BLaER1 treated with 17β-estradiol and CSF1 and Interleukin-3, amounts not matched to agents 10 nM and 100 nM (cell line): ENCODE measurements around the gene MRNIP.

Experiments
- H3K27ac ChIP-seq, 11 experiments: shearing (Covaris generic); formaldehyde crosslinking; 2 replicates each; pipeline ENCODE4 v1.8.1; 2022
- H3K27me3 ChIP-seq, 11 experiments: shearing (Covaris generic); formaldehyde crosslinking; 2 replicates each; pipeline ENCODE4 v1.8.1; 2022
- H3K36me3 ChIP-seq, 11 experiments: shearing (Covaris generic); formaldehyde crosslinking; 2 replicates each; pipeline ENCODE4 v1.8.1; 2022
- H3K4me1 ChIP-seq, 10 experiments: shearing (Covaris generic); formaldehyde crosslinking; 2 replicates each; pipeline ENCODE4 v1.8.1; 2022
- H3K4me2 ChIP-seq, 11 experiments: shearing (Covaris generic); formaldehyde crosslinking; 2 replicates each; pipeline ENCODE4 v1.8.1; 2022
- H3K4me3 ChIP-seq, 10 experiments: shearing (Covaris generic); formaldehyde crosslinking; 2 replicates each; pipeline ENCODE4 v1.8.1; 2022
- H3K9ac ChIP-seq, 11 experiments: shearing (Covaris generic); formaldehyde crosslinking; 2 replicates each; pipeline ENCODE4 v1.8.1; 2022
- H3K9me3 ChIP-seq, 11 experiments: shearing (Covaris generic); formaldehyde crosslinking; replicated peaks in 1 of 11; 2 replicates each; pipeline ENCODE4 v1.8.1; 2022
- H4K20me1 ChIP-seq, 11 experiments: shearing (Covaris generic); formaldehyde crosslinking; 2 replicates each; pipeline ENCODE4 v1.8.1; 2022
- Cebpa-rat ChIP-seq, 11 experiments: shearing (Covaris generic); IDR thresholded peaks; 2 replicates each; pipeline ENCODE4 v1.8.1; 2022

MRNIP gene, protein sequence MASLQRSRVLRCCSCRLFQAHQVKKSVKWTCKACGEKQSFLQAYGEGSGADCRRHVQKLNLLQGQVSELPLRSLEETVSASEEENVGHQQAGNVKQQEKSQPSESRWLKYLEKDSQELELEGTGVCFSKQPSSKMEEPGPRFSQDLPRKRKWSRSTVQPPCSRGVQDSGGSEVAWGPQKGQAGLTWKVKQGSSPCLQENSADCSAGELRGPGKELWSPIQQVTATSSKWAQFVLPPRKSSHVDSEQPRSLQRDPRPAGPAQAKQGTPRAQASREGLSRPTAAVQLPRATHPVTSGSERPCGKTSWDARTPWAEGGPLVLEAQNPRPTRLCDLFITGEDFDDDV

DNA sequence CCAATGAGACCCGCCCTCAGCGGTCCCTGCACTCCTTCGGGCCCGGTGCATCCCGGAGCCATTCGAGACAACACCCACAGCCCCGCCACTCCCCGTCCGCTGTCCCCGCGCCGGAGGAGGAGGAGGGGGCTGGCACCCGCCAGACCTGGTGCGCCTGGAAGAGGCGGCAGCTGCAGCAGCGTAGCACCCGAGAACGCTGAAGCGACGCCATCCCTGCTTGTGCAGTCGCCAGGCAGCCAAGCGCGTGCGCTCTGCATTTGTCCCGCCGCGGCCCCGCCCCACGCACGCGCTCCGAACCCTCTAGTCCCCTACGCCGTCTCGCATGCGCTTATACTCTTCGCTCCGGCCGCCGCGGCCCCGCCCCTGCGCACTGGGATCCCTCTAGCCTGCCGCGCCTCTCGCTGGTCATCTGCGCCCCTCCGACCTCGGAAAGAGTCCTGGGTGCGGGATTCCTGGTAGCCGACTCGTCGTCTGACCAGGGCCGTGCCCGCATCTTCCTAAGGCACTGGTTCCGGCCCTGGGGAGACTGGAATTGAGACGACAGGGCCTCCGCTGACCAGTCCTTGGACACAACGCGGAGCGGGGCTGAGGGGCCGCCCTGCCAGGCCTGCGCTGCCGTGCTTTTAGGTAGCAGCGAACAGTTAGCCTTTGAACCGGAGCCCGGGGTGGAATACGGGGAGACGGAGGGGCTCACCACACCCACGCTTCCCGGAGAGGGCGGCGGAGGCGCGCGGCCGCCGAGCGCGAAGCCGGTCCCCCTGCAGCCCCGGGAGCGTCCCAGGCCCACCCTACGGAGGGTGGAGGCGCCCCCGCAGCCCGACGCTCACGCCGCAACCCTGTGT lies at the start of gene MRNIP:
Gene MRNIP (minus strand): TSS at position 232 of the 842 bp plus-strand sequence. CDS start 21 bp downstream, at position 211.
- Histone ChIP-seq H3K27me3 (no peaks in the 10 kb centered on the region), H3K9me3 (peaks cover 0 to 20% (median 13%) of the 10 kb centered on the region in 11 experiments; a peak in 18 of 22 replicates), H3K9ac (peak within 1 kb of the TSS; percentile 78 to 90 (median 84)), H3K4me3 (peak within 1 kb of the TSS; percentile 74 to 94 (median 81)), H3K27ac (peak within 1 kb of the TSS; percentile 63 to 83 (median 72)), H3K4me1 (peaks cover 17 to 34% (median 26%) of the 10 kb centered on the region in 10 experiments), H3K36me3 (peaks cover 19 to 27% (median 23%) of the 10 kb centered on the region in 11 experiments), H3K4me2 (peak within 1 kb of the TSS; percentile 82 to 98 (median 93)), H4K20me1 (peaks cover 0 to 13% (median 0%) of the 10 kb centered on the region in 11 experiments; a peak in 1 of 22 replicates)
- no peak for TF ChIP-seq Cebpa-rat (IDR thresholded peaks at IDR 0.05)

DNA sequence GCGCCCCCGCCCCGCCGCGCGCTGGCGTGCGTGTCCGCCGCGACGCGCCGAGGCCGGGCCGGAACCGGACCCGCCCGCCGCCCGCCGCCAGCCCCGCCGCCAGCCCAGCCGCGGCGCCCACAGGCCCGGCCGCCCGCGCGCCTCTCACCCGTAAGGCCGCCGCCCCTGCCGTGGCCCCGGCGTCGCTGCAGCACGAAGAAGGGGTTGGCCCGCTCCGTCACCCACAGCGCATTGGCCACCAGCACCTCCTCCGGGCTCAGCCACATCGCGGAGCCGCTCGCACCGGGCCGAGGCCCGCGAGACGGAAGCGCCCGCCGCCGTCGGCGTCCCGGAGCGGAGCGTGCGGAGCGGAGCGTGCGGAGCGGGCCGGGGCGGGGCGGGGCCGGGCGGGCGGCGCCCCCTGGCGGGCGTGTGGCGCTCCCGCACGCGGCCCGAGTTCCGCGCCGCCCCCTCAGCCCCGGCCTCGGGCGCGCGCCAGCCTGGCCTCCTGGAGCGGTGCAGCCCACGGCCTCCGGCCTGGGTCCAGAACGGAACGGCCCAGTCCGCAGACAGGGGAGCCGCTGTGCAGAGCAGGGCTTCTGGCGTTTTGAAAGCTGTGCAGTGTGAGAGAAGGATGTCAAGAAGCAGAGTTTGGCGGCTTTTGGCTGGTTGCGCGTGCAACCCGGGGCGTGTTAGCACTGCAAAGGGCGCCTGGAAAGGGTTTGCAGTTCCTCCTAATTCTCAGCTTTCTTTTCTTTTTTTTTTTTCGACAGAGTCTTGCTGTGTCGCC lies 49.1 kb upstream of the MRNIP start, which contains the start of gene TBC1D9B:
Gene TBC1D9B (minus strand): TSS at position 342 of the 769 bp plus-strand sequence. CDS start 76 bp downstream, at position 266.
- peak within 1 kb of the TSS; percentile 67 to 87 (median 82) for H3K4me3 ChIP-seq
- peak within 1 kb of the TSS; percentile 89 to 99 (median 98) for H3K4me2 ChIP-seq
- H3K9me3 ChIP-seq: no peaks in the 10 kb centered on the region
- peak within 1 kb of the TSS; percentile 75 to 88 (median 79) for H3K27ac ChIP-seq
- H3K9ac ChIP-seq: peak within 1 kb of the TSS; percentile 70 to 91 (median 87)
- peaks cover 34 to 46% (median 43%) of the 10 kb centered on the region in 10 experiments for H3K4me1 ChIP-seq
- H4K20me1 ChIP-seq: peaks cover 20 to 45% (median 35%) of the 10 kb centered on the region in 11 experiments; a peak in 20 of 22 replicates
- peaks cover 20 to 31% (median 27%) of the 10 kb centered on the region in 11 experiments for H3K36me3 ChIP-seq
- H3K27me3 ChIP-seq: no peaks in the 10 kb centered on the region
- no peak for TF ChIP-seq Cebpa-rat (IDR thresholded peaks at IDR 0.05)

DNA sequence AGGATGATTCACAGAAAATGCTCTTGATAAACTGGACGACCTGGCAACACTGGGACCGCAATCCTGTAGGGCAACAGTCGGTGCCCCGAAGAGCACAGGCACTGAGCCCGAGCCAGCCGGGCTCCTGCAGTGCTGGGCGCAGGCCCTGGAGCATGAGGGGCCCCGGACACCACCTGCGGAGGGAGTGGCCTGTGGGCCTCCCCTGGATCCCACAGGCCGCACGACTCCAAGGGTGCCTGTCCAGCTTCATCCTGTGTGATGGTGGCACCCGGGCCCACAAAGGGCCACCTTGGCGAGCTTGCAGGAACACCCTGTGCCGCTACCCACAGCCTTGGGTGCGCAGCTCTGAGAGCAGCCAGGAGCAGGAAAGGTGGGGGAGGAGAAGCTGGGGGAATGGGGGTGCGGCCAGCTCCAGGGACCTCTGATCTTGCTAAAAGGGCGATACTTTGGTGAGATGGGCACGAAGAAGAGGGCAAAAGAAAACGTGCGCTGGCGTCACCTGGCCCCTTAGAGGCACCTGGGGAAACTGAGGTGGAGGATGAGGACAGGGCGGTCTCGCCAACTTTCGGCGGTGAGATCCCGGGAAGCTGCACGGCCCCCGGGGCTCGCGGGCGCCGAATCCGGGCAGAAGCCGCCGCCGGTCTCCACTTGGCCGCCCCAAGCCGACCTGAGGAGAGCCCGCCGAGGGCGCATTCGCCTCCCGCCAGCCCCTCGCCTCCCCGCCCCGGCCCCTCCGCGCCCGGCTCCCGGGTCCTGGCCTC lies 48.4 kb upstream of the MRNIP start:
- H3K4me3 ChIP-seq: peak overlapping the region; percentile 67 to 87 (median 82)
- TF ChIP-seq Cebpa-rat (IDR thresholded peaks at IDR 0.05): no peak
- no peaks in the 10 kb centered on the region for H3K9me3 ChIP-seq
- H3K9ac ChIP-seq: peak overlapping the region; percentile 70 to 91 (median 87)
- peaks cover 29 to 39% (median 36%) of the 10 kb centered on the region in 10 experiments for H3K4me1 ChIP-seq
- H3K36me3 ChIP-seq: peaks cover 28 to 38% (median 34%) of the 10 kb centered on the region in 11 experiments
- H3K4me2 ChIP-seq: peak overlapping the region; percentile 89 to 99 (median 98)
- peak overlapping the region; percentile 75 to 88 (median 79) for H3K27ac ChIP-seq
- H4K20me1 ChIP-seq: peaks cover 26 to 52% (median 42%) of the 10 kb centered on the region in 11 experiments; a peak in 20 of 22 replicates
- no peaks in the 10 kb centered on the region for H3K27me3 ChIP-seq

DNA sequence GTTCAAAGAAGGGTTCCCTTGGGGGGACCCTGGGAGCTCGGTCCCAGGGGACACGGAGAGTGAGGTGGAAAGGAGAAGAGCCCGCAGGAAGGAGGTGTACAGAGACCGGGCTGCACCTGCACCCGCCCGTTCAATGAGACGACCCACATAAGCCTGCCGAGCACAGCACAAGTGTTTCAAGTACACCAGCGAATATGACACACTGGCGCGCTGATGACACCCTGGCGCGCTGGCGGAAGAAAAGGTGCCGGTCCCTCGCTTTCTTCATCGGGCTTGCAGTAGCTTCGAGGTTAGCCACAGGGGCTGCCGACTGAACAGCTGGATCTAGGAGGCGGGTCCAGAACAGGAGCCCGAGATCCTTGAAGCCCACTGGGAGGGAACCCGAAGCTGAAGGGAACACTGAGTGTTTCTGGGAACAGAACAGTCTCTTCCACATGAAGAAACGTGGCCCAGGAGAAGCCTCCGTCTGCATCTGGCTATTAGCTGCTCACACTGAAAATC lies 47.7 kb upstream of the MRNIP start:
- Histone ChIP-seq H3K9ac (peak overlapping the region; percentile 70 to 91 (median 87)), H3K4me3 (peak overlapping the region; percentile 67 to 87 (median 82)), H4K20me1 (peaks cover 30 to 59% (median 48%) of the 10 kb centered on the region in 11 experiments; a peak in 20 of 22 replicates), H3K36me3 (peaks cover 34 to 45% (median 40%) of the 10 kb centered on the region in 11 experiments), H3K4me2 (peak overlapping the region; percentile 89 to 99 (median 98)), H3K27me3 (no peaks in the 10 kb centered on the region), H3K4me1 (peaks cover 29 to 39% (median 35%) of the 10 kb centered on the region in 10 experiments), H3K9me3 (no peaks in the 10 kb centered on the region), H3K27ac (peak overlapping the region in 9 of 11 experiments; percentile 19 to 88 (median 76); a peak in 14 of 22 replicates)
- no peak for TF ChIP-seq Cebpa-rat (IDR thresholded peaks at IDR 0.05)

DNA sequence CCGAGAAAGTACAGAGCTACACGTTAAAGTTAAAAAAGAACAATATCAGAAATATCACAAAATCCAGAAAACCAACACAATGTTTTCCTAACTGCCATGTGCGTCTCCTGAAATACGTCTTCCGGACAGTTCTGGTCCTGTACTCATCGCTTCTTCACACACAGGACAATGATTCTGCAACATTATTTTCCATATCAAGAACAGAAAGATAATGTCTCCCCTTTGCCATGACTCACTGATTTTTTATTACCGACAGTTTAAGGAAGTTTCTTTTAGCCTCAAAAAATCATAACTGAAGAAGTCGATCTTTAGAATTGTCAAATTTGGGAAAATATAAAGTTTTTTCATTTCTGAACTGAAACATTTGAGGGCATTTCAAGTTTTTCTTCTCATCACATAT lies 46.5 kb upstream of the MRNIP start:
- H3K4me1 ChIP-seq: peaks cover 29 to 39% (median 35%) of the 10 kb centered on the region in 10 experiments
- H3K9ac ChIP-seq: peak overlapping the region in 3 of 11 experiments; percentile 40 to 91 (median 88); a peak in 5 of 22 replicates
- peak overlapping the region in 6 of 11 experiments; percentile 9 to 50 (median 20); a peak in 9 of 22 replicates for H3K27ac ChIP-seq
- peaks cover 46 to 56% (median 52%) of the 10 kb centered on the region in 11 experiments for H3K36me3 ChIP-seq
- no peaks in the 10 kb centered on the region for H3K9me3 ChIP-seq
- H3K27me3 ChIP-seq: no peaks in the 10 kb centered on the region
- H4K20me1 ChIP-seq: peaks cover 38 to 70% (median 60%) of the 10 kb centered on the region in 11 experiments; a peak in 20 of 22 replicates
- peak overlapping the region; percentile 89 to 99 (median 98); a peak in 20 of 22 replicates for H3K4me2 ChIP-seq
- 0 out of 20 replicates have a peak overlapping the region, but pooled peaks of 1 of the 10 experiments have one; percentile 87 for H3K4me3 ChIP-seq
- TF ChIP-seq Cebpa-rat (IDR thresholded peaks at IDR 0.05): no peak

DNA sequence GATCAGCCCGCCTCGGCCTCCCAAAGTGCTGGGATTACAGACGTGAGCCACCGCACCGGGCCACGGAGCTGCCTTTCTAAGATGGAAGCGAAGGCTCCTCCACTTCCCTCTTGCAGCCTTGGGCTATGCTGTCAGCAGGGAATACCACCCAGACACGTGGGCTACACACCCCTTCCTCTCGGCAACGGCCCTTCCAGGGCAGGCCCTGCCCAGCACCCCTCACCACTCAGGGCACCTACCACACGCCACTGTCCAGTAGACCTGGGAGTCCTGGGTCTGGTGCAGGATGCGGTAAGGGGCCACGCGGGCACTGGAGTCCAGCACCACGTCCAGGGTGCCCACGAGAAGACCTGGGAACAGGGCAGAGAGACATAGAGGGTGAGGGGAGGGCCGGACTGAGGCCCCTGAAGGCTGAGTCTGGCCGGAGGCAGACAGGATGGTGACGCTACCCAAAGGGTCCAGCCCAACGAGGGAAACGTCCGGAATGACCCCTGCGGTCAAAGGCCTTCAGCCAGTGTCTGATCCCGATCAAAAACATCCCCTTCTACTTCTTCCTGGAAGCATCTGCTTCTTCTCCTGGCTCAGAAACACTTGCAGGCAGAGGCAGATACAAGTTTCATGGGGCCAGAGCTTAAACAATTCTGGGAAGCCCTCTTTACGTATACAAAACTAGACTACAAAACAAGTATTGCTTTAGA lies 46.0 kb upstream of the MRNIP start:
- Histone ChIP-seq H3K27me3 (no peaks in the 10 kb centered on the region), H3K27ac (peak overlapping the region in 8 of 11 experiments; percentile 6 to 50 (median 17); a peak in 9 of 22 replicates), H3K4me2 (peak overlapping the region in 7 of 11 experiments; percentile 13 to 99 (median 97); a peak in 9 of 22 replicates), H3K4me1 (peaks cover 29 to 39% (median 35%) of the 10 kb centered on the region in 10 experiments), H4K20me1 (peaks cover 44 to 76% (median 65%) of the 10 kb centered on the region in 11 experiments; a peak in 20 of 22 replicates), H3K36me3 (peaks cover 52 to 62% (median 57%) of the 10 kb centered on the region in 11 experiments), H3K4me3 (0 out of 20 replicates have a peak overlapping the region, but pooled peaks of 1 of the 10 experiments have one; percentile 87), H3K9ac (peak overlapping the region in 1 of 11 experiments; percentile 27; a peak in 3 of 22 replicates), H3K9me3 (no peaks in the 10 kb centered on the region)
- TF ChIP-seq Cebpa-rat (IDR thresholded peaks at IDR 0.05): no peak
